OCI-LY1 (cell line): ENCODE measurements around the gene DDX4.

Experiments used
- CTCF ChIP-seq: fragments of 200-600 bp; sonication (generic), shearing (Covaris generic); IDR thresholded peaks from 2 replicates; pipeline ENCODE4 v1.5.1; 2017; ENCODE audit warnings: mild to moderate bottlenecking, antibody characterized with exemption, low read length, moderate library complexity, mixed read lengths
- EZH2 ChIP-seq: fragments of 200-600 bp; sonication (generic), shearing (Covaris generic); IDR thresholded peaks from 2 replicates; pipeline ENCODE4 v1.8.0; 2017; ENCODE audit warnings: borderline replicate concordance, mixed run types, mild to moderate bottlenecking, antibody characterized with exemption, low read length, moderate library complexity, mixed read lengths

- TF ChIP-seq CTCF (no peak), EZH2 (no peak)
These were observed 113.8 kb downstream of the DDX4 start for GRCh38 chr5:55851675-55851979.
